Astrocyte (in vitro differentiated cells and primary cell): ENCODE results near the gene LGALS16. TPM values are rescaled to one million over a fixed set of nuclear protein-coding genes. Genes with fewer than 3 reads are reported as not detected.

Source experiments
- DNase-seq: peaks from one replicate; pipeline ENCODE4 v3.0.0-alpha.2; 2010; ENCODE audit warnings: low read depth
- FAIRE-seq: peaks from 2 replicates; lab custom pipeline; 2011; peaks lifted over from hg19 to GRCh38; lab: Jason Lieb, UNC
- H2AFZ ChIP-seq: 2 replicates; pipeline ENCODE4 v1.6.0; 2012; ENCODE audit warnings: low read depth, low read length, inconsistent platforms
- H3K27ac ChIP-seq: 2 replicates; pipeline ENCODE4 v1.5.1; 2011; ENCODE audit warnings: low read depth, low read length, inconsistent platforms
- H3K27me3 ChIP-seq: 2 replicates; pipeline ENCODE4 v1.6.0; 2011; ENCODE audit warnings: low read length, inconsistent platforms; ENCODE audit not compliant: insufficient read depth
- H3K36me3 ChIP-seq: 2 replicates; pipeline ENCODE4 v1.5.1; 2011; ENCODE audit warnings: low read length, inconsistent platforms; ENCODE audit not compliant: insufficient read depth
- H3K4me1 ChIP-seq: 2 replicates; pipeline ENCODE4 v1.5.1; 2011; ENCODE audit warnings: low read length, inconsistent platforms; ENCODE audit not compliant: insufficient read depth
- H3K4me2 ChIP-seq: 2 replicates; pipeline ENCODE4 v1.6.0; 2012; ENCODE audit warnings: low read length, inconsistent platforms
- H3K4me3 ChIP-seq: 2 replicates; pipeline ENCODE4 v1.5.1; 2011; ENCODE audit warnings: low read depth, mild to moderate bottlenecking, low read length, inconsistent platforms; ENCODE audit not compliant: insufficient read depth
- H3K79me2 ChIP-seq: 2 replicates; pipeline ENCODE4 v1.6.0; 2012; ENCODE audit warnings: mild to moderate bottlenecking, low read length, inconsistent platforms; ENCODE audit not compliant: insufficient read depth
- H3K9ac ChIP-seq: 2 replicates; pipeline ENCODE4 v1.6.0; 2012; ENCODE audit warnings: mild to moderate bottlenecking, low read length, inconsistent platforms
- H3K9me3 ChIP-seq: 2 replicates; pipeline ENCODE4 v1.5.1; 2012; ENCODE audit warnings: low read depth, mild to moderate bottlenecking, low read length, inconsistent platforms; ENCODE audit not compliant: insufficient read depth
- H4K20me1 ChIP-seq: 2 replicates; pipeline ENCODE4 v1.6.0; 2012; ENCODE audit warnings: low read length, inconsistent platforms; ENCODE audit not compliant: insufficient read depth
- H3K27ac Mint-ChIP-seq: one replicate; pipeline ENCODE4 v1.8.0; 2021; ENCODE audit warnings: mild to moderate bottlenecking, mixed read lengths; ENCODE audit not compliant: unreplicated experiment
- H3K27me3 Mint-ChIP-seq: one replicate; pipeline ENCODE4 v1.8.0; 2021; ENCODE audit warnings: low read depth, mixed read lengths; ENCODE audit not compliant: unreplicated experiment
- H3K36me3 Mint-ChIP-seq: one replicate; pipeline ENCODE4 v1.8.0; 2021; ENCODE audit warnings: low read depth, mixed read lengths; ENCODE audit not compliant: unreplicated experiment
- H3K4me1 Mint-ChIP-seq: one replicate; pipeline ENCODE4 v1.8.0; 2021; ENCODE audit warnings: low read depth, mixed read lengths; ENCODE audit not compliant: unreplicated experiment
- H3K4me3 Mint-ChIP-seq: one replicate; pipeline ENCODE4 v1.8.0; 2021; ENCODE audit warnings: mild to moderate bottlenecking, moderate library complexity, mixed read lengths; ENCODE audit not compliant: unreplicated experiment
- H3K9me3 Mint-ChIP-seq: one replicate; pipeline ENCODE4 v1.8.0; 2021; ENCODE audit warnings: mild to moderate bottlenecking, mixed read lengths; ENCODE audit not compliant: unreplicated experiment
- CTCF ChIP-seq: IDR thresholded peaks from 2 replicates; pipeline ENCODE4 v1.5.1; 2011; ENCODE audit warnings: low read depth, mild to moderate bottlenecking, inconsistent platforms, low read length, moderate library complexity; ENCODE audit not compliant: insufficient read depth
- EZH2 ChIP-seq: IDR thresholded peaks from 2 replicates; pipeline ENCODE4 v1.6.1; 2012; ENCODE audit warnings: mild to moderate bottlenecking, low read length, inconsistent platforms; ENCODE audit not compliant: insufficient read depth
- total RNA-seq: library from RNA; stranded (reverse); gene quantifications from 2 replicates; pipeline ENCODE4 v1.2.1, GENCODE V29; 2021

The LGALS16 gene
- total RNA-seq, 1 donor from 2014 or later, result not detected

GRCh38 chr19:39692166-39692565 is 36.5 kb downstream of the LGALS16 start:
- Mint-ChIP-seq H3K4me1 (no peaks in the 10 kb centered on the region), H3K9me3 (peaks cover 2% of the 10 kb centered on the region), H3K4me3 (no peak overlapping the region), H3K27ac (no peak overlapping the region), H3K27me3 (peaks cover 16% of the 10 kb centered on the region), H3K36me3 (no peaks in the 10 kb centered on the region)
- FAIRE-seq, result no peak
- Histone ChIP-seq H3K9me3 (no peaks in the 10 kb centered on the region), H3K27me3 (no peaks in the 10 kb centered on the region), H2AFZ (no peak overlapping the region), H3K27ac (no peak overlapping the region), H3K4me3 (no peak overlapping the region), H4K20me1 (no peaks in the 10 kb centered on the region), H3K9ac (no peak overlapping the region), H3K4me1 (no peaks in the 10 kb centered on the region), H3K36me3 (no peaks in the 10 kb centered on the region), H3K79me2 (no peaks in the 10 kb centered on the region), H3K4me2 (no peak overlapping the region)
- TF ChIP-seq EZH2 (no peak), CTCF (no peak)
- DNase-seq, result no peak

GRCh38 chr19:39692822-39693221 is 37.1 kb downstream of the LGALS16 start:
- no peaks in the 10 kb centered on the region for H3K4me1 Mint-ChIP-seq
- TF ChIP-seq CTCF, result no peak
- no peak for TF ChIP-seq EZH2
- no peaks in the 10 kb centered on the region for H3K36me3 Mint-ChIP-seq
- no peak overlapping the region for H3K9ac ChIP-seq
- no peak for FAIRE-seq
- H3K4me1 ChIP-seq, result no peaks in the 10 kb centered on the region
- H3K27me3 ChIP-seq, result no peaks in the 10 kb centered on the region
- H3K36me3 ChIP-seq, result no peaks in the 10 kb centered on the region
- no peaks in the 10 kb centered on the region for H3K9me3 ChIP-seq
- H2AFZ ChIP-seq, result no peak overlapping the region
- H3K4me2 ChIP-seq, result no peak overlapping the region
- H3K9me3 Mint-ChIP-seq, result peaks cover 2% of the 10 kb centered on the region
- no peak overlapping the region for H3K4me3 Mint-ChIP-seq
- H3K27ac ChIP-seq, result no peak overlapping the region
- H3K79me2 ChIP-seq, result no peaks in the 10 kb centered on the region
- DNase-seq, result no peak
- H3K4me3 ChIP-seq, result no peak overlapping the region
- no peaks in the 10 kb centered on the region for H4K20me1 ChIP-seq
- no peak overlapping the region for H3K27ac Mint-ChIP-seq
- H3K27me3 Mint-ChIP-seq, result peaks cover 20% of the 10 kb centered on the region

- no peak overlapping the region for H3K4me3 Mint-ChIP-seq
- DNase-seq (no peak), FAIRE-seq (no peak)
- Histone ChIP-seq H3K9ac (no peak overlapping the region), H3K4me3 (no peak overlapping the region), H3K9me3 (no peaks in the 10 kb centered on the region), H3K79me2 (no peaks in the 10 kb centered on the region), H2AFZ (no peak overlapping the region), H3K4me1 (no peaks in the 10 kb centered on the region), H4K20me1 (no peaks in the 10 kb centered on the region), H3K36me3 (no peaks in the 10 kb centered on the region), H3K27me3 (no peaks in the 10 kb centered on the region), H3K27ac (no peak overlapping the region), H3K4me2 (no peak overlapping the region)
- H3K9me3 Mint-ChIP-seq, result peaks cover under 1% of the 10 kb centered on the region
- H3K27me3 Mint-ChIP-seq, result peaks cover 23% of the 10 kb centered on the region
- TF ChIP-seq EZH2, result no peak
- TF ChIP-seq CTCF, result no peak
- no peaks in the 10 kb centered on the region for H3K36me3 Mint-ChIP-seq
- no peaks in the 10 kb centered on the region for H3K4me1 Mint-ChIP-seq
- H3K27ac Mint-ChIP-seq, result no peak overlapping the region
These were observed 40.0 kb downstream of the LGALS16 start for GRCh38 chr19:39695759-39696158.
